Embryonic facial prominence (tissue), 1 donor: ENCODE measurements around the gene PRKACA.
"Not testable (repeated sequence)": the region's sequence is repeated elsewhere in the genome, so short reads cannot be mapped to it uniquely, and the experiment has no call there.

Experiments
- DNase-seq: peaks from one replicate; pipeline ENCODE4 v3.0.0-alpha.2; 2016; ENCODE audit errors: extremely low spot score

PRKACA gene

DNA sequence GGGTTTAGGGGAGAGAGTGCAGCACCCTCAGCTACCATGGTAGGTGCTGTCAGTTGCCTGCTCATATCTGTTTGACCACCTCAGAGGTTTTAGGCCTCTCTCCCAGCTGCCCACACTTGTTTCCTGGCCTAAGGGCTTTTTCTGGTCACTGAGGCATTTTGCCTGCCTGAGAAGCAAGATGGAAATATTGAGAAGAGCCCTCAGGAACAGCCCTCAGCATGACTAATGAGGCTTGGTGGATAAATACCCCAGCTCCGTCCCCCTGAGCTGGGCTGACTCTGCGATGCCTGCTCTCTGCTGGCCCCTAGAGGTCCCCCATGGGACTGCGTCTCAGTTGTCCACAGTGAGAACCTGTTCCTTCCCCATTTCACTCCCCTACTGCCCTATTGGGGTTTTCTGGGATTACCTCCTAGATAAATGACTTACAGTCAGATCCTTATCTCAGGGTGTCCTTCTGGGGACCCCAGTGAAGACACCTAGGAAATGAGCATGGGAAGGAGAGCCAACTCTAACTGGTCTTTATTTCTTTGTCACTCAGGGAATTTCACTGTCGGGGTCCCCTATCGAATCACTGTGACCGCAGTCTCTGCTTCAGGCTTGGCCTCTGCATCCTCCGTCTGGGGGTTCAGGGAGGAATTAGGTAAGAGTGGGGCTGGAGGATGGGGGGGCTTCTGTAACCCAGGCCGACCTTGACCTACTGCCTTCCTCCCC, 69.0 kb downstream of the PRKACA start:
- no peak for DNase-seq

DNA sequence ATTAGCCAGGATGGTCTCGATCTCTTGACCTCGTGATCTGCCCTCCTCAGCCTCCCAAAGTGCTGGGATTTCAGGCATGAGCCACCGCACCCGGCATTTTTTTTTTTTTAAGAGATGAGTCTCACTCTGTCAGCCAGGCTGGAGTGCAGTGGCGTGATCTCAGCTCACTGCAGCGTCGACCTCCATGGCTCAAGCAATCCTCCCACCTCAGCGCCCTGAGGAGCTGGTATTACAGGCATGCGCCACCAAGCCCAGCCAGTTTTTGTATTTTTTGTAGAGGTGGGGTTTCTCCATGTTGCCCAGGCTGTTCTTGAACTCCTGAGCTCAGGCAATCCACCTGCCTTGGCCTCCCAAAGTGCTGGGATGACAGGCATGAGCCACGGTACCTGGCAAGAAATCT, 69.7 kb downstream of the PRKACA start:
- DNase-seq: not testable (repeated sequence)

DNA sequence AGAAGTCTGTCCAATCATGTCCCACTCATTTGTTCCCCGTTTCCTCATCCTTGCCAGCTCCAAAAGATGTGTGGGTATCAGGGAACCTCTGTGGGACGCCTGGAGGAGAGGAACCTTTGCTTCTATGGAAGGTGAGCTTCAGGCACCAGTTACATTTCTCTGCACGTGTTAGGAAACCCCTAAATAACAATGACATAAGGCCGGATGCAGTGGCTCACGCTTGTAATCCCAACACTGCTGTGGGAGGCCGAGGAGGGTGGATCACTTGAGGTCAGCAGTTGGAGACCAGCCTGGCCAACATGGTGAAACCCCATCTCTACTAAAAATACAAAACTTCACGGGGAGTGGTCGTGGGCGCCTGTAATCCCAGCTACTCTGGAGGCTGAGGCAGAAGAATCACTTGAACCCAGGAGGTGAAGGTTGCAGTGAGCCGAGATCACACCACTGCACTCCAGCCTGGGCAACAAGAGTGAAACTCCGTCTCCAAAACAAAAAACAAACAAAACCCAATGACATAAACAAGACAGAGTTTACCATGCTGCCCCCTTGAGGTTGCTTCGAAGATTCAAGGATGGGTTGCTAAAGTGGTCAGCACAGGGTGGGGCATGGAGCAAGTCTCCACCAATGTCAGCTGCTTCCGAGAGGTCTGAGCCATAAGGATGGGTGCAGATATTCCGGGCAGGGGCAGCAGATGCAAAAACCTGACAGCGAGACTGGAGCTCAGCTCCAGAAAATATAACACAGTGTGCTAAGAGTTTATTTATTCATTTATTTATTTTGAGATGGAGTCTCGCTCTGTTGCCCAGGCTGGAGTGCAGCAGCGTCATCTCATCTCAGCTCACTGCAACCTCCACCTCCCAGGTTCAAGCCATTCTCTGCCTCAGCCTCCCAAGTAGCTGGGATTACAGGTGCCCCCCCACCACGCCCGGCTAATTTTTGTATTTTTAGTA, 74.6 kb downstream of the PRKACA start:
- DNase-seq: not testable (repeated sequence)
